ENCODE measurements around the gene BEND2.

BEND2 gene

GRCh38 chrX:18133605-18134004 lies 87.1 kb downstream of the BEND2 start:
- DNase-seq: no peak

GRCh38 chrX:18129690-18130089 lies 91.0 kb downstream of the BEND2 start:
- no peak for DNase-seq

- DNase-seq: no peak
Observed at GRCh38 chrX:18126971-18127370, 93.7 kb downstream of the BEND2 start.

- no peak for DNase-seq
Observed at GRCh38 chrX:18119856-18120255, 100.8 kb downstream of the BEND2 start.
